ENCODE results near the gene SLFNL1.

DNA sequence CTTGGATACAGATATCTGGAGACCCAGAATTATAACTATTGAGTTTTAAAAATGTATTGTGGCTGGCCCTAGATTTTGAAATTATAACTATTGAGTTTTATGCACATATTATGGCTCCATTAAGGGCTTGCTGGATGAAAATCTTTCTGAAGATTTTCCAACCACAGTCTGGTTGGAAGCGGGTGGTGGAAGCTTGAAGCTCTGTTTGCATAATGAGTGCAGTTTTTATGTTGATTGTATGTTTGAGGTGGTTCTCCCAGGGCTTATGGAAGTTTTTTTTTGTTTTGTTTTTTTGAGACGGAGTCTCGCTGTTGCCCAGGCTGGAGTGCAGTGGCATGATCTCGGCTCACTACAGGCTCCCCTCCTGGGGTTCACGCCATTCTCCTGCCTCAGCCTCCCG, 52.1 kb downstream of the SLFNL1 start:
- no peak for TF ChIP-seq CTCF (IDR thresholded peaks at IDR 0.05)
- no peak for TF ChIP-seq SP1 (CRISPR knock-in tag; conservative IDR thresholded peaks at IDR 0.05)
- no peak for TF ChIP-seq ATF2 (CRISPR knock-in tag; IDR thresholded peaks at IDR 0.05; ENCODE audit: borderline replicate concordance, low read depth)
- no peak for TF ChIP-seq ESRRA (CRISPR knock-in tag; IDR thresholded peaks at IDR 0.05; ENCODE audit: borderline replicate concordance)

Measured in WTC11 (cell line).